ENCODE results near the gene CHST8.

The CHST8 gene

GRCh38 chr19:33674626-33675367 lies 53.0 kb downstream of the CHST8 start:
- DNase-seq, result peak; percentile 39

GRCh38 chr19:33675501-33676124 lies 53.9 kb downstream of the CHST8 start:
- peak; percentile 28 for DNase-seq

DNA sequence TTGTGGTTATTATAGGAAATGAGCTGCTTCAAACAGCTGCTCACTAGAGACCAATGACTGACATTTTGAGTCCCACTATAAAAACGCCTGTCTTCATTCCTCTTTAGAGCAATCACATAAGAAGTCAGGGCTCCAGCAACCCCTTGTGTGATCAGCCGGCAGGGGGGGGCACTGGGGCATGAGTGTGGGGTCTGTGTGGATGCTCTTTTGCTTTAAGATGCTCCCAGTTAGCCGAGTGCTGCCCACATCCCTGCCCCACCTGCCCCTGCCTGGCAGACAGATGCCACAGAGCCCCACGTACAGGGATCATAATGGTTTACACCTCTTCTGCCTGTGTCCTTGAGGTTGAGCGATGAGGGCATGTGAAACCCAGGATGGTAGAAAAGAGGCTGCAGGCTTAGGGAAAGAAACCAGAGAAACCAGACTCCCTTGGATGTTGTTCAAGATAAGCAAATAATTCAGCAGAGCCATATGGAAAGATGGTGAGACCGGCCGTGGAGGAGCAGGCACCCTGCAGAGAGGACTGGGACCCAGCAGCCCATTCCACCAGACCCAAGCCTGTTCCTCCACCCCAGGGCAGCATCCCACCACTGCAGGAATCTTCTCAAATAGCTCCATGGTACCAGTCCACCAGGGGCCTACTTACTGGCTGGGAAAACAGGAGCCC lies 55.4 kb downstream of the CHST8 start:
- peak; percentile 20 for DNase-seq

GRCh38 chr19:33677745-33678426 lies 56.1 kb downstream of the CHST8 start:
- peak; percentile 63 for DNase-seq

DNA sequence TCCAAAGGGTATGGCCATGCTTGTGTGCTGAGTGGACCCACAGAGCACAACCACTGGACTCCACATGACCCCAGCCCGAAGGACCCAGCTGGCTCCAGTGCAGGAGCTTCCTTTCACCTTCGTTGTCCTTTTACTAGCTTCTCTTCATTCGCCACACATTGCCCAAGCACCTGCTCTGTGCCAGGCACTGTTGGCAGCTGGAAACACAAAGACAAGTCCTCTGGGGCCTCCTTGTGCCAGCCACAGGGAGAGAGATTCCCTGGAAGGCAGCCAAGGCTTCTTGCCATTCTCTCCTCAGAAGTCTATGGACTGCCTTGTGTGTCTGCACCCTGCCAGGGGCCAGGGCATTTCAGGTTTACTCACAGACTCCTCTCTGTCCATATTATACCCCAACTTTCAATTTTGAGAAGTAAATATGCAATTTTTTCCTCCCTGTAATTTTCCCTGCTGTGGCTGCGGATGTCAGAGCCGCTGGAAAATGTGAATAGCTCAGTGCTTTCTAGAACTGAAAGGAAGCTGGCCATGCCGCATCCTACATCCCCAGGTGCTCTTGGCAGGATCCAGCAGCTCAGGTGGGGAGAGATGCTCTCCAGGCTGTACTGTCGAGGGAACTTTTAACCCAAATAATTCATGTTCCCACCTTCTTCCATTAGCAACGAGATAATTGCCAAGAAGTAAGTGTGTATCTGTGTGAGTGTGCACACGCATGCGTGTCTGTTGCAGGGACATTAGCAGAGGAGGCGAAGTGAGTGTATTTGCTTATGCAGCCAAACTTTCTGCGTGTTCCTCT lies 57.2 kb downstream of the CHST8 start:
- no peak for DNase-seq

DNA sequence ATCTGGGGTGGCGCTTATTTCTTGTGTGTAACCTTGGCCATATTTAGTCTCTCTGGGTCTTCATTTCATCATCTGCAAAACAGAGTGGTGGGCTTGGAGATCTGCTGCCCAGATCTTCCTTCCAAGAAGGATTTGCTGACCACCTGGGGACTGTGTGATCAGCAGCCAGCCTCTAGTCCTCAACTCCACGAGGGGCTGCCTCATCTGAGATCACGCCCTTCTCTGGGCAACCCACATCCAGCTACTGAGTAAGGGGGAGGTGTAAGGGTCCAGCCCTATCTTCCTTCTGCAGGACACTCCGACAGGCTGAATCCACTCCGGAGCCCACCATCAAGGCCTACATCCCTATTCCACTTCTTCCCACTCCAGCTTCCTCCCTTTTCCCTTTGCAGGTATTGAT lies 57.9 kb downstream of the CHST8 start:
- no peak for DNase-seq

DNA sequence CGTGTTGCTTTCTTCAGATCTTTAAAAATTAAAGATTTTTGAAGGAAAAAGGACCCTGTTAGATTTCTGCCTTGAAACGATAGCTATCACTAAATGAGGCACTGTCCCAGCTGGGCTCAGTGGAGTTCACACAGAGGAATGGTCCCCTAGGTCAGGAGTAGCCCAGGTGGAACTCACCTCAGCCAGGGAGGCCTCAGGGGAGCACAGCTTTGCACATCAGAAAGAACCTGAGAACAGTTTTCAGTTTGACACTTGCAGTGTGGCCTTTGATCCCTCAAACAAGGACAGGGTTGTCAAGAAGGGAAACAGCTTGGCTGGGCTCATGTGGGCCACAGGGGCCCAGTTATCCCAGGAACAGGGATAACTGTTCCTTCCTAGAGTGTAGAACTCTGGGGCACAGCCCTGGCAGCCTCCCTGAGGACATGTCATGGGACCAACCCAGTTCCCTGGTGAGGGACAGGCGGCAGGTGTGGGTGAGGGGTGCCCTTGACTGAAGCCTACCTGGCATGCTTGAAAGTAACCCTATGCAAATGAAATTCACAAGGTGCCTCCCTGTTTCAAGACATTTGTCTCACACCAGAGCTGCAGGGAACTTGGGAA lies 59.4 kb downstream of the CHST8 start:
- no peak for DNase-seq

DNA sequence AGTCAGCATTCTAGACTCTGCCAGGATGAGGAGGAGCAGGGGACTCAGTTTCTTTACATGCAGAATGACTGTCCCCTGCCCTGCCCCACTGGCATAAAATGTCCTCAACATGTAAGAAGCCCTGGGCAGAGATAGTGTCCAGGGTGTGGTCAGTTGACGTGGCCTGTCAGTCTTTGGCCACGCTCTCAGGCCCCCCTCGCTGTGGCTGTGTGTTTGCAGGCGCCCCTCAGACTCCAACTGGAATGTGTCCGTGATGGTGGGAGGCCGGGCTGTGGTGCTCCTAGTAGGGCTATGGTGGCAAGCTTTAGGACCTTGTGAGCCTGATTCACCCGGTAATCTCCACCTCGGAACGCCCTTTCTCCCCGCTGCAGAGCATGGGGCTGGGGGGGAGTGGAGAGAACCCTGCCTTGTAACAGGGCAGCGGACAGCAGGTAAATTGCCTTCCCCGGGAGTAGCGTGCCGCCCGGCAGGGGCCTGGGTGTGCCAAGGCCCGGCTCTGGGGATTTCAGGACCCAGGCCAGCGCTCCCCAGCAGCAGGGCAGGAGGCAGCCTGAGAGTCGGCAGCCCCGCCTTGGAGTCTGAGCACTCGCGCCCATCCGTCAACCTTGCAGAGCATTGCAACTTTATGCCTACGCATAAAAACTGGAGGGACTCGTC lies 62.3 kb downstream of the CHST8 start:
- peak; percentile 91 for DNase-seq

GRCh38 chr19:33684538-33685232 lies 62.9 kb downstream of the CHST8 start:
- no peak for DNase-seq

DNA sequence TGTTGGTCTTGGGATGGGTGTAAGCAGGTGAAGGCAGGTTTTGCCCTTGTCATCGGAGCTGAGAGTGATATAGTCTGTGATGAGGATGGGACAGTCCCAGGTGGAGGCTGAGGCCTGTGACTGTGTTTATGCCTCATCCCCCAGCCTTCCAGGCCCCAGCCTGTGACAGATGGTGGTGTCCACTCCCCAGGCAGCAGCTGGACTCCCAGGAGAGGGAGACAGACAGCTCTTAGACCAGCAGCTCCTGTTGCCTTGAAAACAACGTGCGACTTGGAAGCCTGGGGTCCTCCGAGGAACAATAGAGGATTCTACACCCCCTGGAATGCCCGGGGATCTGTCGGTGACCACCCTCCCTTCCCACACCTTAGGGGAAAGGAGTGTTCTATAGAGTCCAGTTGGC lies 63.8 kb downstream of the CHST8 start:
- DNase-seq, result peak; percentile 42

DNA sequence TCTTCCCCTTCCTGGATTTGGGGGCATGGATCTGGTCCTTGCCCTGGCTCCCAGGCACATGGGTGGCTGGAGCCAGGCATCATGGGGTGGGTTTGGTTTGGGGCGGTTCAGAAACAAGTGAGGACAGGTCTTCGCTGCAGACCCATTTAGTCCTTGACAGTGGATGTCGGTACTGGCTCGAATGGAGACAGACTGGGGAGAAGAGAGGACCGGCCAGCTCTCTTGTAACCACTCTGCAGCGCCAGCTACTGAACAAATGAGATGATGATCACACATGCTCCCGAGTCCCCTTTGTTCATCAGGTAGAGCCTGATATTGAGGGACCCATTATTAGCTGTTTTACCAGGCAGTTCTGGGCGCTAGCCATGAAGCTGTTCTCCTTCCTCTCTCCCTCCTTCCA lies 64.5 kb downstream of the CHST8 start:
- peak; percentile 37 for DNase-seq

DNA sequence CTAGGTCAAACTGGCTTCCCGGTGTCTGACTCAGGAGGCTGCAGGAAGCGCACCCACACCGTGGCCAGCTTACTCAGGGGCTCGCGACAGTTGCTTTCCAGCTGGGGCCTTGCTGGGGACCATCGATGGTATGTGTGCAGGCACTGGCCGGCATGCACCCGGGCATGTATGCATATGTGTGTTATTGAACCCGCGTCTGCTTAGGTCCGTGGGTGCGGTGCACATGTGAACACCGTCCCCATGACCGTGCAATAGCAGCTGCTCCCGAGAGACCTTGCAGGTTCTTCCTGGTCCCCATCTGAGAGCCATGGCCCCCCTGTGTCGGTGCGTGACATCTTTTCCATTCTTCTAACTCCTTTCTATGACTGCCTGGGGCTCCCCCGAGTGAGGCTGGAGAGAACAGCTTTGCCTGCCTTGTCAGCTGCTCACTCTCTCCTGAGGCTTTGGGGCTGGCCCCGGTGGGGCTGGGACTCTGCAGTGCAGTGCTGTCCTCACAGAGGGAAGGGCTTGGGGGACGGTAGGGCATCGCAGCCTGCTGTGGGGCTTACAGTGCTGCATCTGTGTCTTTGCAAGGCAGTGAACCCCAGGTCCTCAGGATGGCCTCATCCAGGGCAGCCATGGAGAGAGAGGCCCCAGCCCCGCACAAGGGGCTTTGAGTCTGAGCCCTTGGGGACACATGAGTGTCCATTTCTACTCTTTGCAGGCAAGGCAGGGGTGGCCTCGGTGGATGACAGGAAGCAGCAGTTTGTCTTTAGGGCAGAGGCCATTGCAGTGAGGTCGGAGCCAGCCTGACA lies 65.1 kb downstream of the CHST8 start:
- peak; percentile 48 for DNase-seq

GRCh38 chr19:33687481-33688170 lies 65.9 kb downstream of the CHST8 start:
- DNase-seq, result peak; percentile 29

DNA sequence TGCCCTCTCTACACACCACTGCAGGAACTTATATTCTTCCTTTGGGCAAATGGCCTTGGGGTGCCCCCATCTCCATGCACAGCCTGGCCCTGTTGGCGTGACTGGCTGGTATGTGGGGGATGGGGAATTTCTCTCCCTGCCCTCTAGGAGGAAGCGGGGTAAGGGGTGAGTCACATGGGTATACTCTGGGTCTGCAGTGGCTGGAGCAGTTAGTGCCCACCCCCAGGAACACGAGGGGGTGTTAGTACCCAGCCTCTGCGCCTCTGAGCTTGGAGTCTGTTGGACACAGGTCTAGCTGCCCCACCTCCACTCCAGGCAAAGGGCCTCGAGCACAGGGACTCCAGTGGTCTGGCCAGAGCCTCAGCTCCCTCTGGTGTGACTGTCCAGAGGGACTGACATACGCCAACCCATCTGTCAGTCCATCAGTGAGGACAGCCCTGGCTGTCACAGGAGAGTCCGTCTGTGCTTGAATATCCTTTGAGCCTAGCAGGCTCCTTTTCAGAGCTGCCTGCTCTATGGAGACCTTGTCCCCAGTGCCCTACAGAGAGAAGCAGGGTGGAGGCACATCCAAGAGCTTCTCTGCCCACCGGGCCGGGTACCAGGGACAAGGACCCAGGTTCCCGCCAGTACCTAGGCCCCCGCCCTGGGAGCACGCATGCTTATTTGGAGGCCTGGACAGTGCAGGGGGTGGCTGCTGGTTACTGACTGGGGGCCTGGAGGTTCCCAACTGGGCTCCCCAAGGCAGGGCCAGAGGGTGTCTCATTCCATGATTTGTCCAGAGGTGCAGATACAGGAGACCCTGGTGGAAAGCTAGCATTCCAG lies 66.6 kb downstream of the CHST8 start:
- peak; percentile 45 for DNase-seq

GRCh38 chr19:33689138-33689746 lies 67.5 kb downstream of the CHST8 start:
- peak; percentile 45 for DNase-seq

- DNase-seq, result no peak
Observed at GRCh38 chr19:33689868-33690267, 68.1 kb downstream of the CHST8 start.

GRCh38 chr19:33690378-33691029 lies 68.8 kb downstream of the CHST8 start:
- DNase-seq, result peak; percentile 70

DNA sequence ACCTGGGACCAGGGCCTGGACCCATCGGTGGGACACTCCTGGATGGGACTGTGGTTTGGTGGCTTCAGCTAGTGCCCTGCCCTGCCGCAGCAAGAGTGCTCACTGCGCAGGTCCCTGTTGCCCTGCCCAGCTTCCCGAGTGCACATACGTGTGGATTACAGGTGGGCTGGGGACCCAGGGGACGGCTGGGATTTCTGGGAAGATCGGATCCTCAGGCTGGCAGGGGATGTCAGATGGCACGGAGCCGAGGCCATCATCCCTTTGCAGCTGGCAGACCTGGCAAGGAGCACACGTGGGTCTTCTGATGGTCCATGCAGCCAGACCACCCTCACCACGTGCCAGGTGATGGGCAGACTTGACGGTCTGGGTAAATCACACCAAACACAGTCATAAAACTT lies 69.3 kb downstream of the CHST8 start:
- no peak for DNase-seq
